IPS-20b (cell line): ENCODE results near the gene MYO16.
"Not testable (repeated sequence)": the region's sequence is repeated elsewhere in the genome, so short reads cannot be mapped to it uniquely, and the experiment has no call there.

Experiments used
- H3K27ac ChIP-seq: one replicate; pipeline ENCODE4 v1.5.1; 2013; ENCODE audit warnings: low read length
- H3K27me3 ChIP-seq: 2 replicates; pipeline ENCODE4 v1.6.1; 2013; ENCODE audit warnings: mild to moderate bottlenecking, low read length, inconsistent platforms; ENCODE audit not compliant: insufficient read depth
- H3K36me3 ChIP-seq: 2 replicates; pipeline ENCODE4 v1.6.1; 2013; ENCODE audit warnings: low read depth, mild to moderate bottlenecking, inconsistent platforms, low read length, moderate library complexity; ENCODE audit not compliant: insufficient read depth
- H3K4me1 ChIP-seq: 2 replicates; pipeline ENCODE4 v1.6.1; 2013; ENCODE audit warnings: mild to moderate bottlenecking, control low read depth, inconsistent platforms, low read length, moderate library complexity; ENCODE audit not compliant: insufficient read depth
- H3K4me3 ChIP-seq: 2 replicates; pipeline ENCODE4 v1.5.1; 2013; ENCODE audit warnings: mild to moderate bottlenecking, low read length, inconsistent platforms
- H3K9ac ChIP-seq: 2 replicates; pipeline ENCODE4 v1.6.1; 2013; ENCODE audit warnings: low read depth, mild to moderate bottlenecking, inconsistent platforms, low read length, moderate library complexity
- H3K9me3 ChIP-seq: 2 replicates; pipeline ENCODE4 v1.6.1; 2013; ENCODE audit warnings: mild to moderate bottlenecking, low read depth, low read length, inconsistent platforms; ENCODE audit not compliant: insufficient read depth

The MYO16 gene

DNA sequence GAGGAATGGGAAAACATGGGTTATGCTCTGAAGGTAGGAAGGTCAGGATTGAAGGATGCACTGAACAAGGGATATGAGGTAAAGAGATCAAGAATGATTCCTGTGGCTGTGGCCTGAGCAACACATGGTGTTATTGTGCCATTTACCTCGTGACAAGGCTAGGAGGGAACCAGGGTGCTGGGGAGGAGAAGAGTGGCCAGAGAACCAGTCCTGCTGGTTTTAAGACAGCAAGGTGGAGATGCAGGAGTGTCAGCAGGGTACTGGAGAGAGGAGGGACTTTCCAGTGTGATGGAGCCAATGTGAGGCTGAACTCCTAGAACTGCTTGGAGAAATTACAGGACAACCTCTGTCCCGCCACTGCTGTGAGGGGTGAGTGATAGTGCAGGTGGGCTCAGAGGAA, 282.4 kb downstream of the MYO16 start:
- Histone ChIP-seq H3K4me3 (no peak overlapping the region), H3K4me1 (peaks cover 10% of the 10 kb centered on the region; the same call in 1 of the 2 replicates), H3K9ac (no peak overlapping the region), H3K27me3 (no peaks in the 10 kb centered on the region), H3K36me3 (no peaks in the 10 kb centered on the region), H3K9me3 (no peaks in the 10 kb centered on the region), H3K27ac (no peak overlapping the region)

DNA sequence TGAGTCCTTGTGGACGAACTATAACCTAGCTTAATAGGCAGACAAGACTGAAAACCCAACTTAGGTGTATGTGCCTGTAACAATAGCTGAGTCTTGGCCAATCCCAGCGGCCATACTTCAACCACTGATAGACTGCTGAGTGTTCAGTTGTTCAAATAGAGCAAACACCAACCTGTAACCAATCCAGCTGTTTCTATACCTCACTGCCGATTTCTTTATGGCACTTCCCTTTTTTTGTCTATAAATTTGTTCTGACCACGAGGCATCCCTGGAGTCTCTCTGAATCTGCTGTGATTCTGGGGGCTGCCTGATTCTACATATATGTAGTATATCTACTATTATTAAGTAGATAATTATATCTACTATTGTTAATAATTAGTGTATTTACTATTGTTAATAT, 284.3 kb downstream of the MYO16 start:
- H3K9me3 ChIP-seq, H3K27me3 ChIP-seq, H3K27ac ChIP-seq, H3K4me3 ChIP-seq, H3K36me3 ChIP-seq, H3K9ac ChIP-seq: not testable (repeated sequence)
- H3K4me1 ChIP-seq, result peaks cover 10% of the 10 kb centered on the region; the same call in 1 of the 2 replicates

DNA sequence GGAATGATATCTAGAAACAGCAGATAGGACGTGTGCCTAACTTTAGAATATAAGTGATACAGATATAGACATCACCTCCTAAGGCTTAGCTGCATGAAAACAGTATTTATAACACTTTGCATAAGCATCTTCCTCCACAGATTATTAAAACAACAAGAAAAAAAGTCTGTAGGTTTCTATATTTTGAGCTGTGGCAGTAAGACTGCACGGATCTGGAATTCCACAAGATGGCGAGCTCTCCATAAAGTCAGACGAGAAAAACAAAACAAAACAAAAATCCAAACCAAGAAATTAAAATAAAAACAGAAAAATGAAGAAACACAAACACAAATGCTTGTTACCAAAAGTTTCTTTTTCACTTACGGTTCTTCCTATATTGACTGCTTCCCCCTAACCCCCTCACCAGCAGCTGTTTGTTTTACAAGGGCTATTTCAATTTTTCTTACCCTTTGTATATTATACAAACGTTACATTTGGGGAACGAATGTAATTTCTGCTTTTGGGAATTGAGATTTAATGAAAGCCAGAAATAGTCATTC, 285.8 kb downstream of the MYO16 start:
- Histone ChIP-seq H3K4me1 (peaks cover 10% of the 10 kb centered on the region; the same call in 1 of the 2 replicates), H3K4me3 (no peak overlapping the region), H3K9ac (peak overlapping the region; percentile 32; the same call in 1 of the 2 replicates), H3K27ac (no peak overlapping the region), H3K36me3 (no peaks in the 10 kb centered on the region), H3K9me3 (no peaks in the 10 kb centered on the region), H3K27me3 (no peaks in the 10 kb centered on the region)

DNA sequence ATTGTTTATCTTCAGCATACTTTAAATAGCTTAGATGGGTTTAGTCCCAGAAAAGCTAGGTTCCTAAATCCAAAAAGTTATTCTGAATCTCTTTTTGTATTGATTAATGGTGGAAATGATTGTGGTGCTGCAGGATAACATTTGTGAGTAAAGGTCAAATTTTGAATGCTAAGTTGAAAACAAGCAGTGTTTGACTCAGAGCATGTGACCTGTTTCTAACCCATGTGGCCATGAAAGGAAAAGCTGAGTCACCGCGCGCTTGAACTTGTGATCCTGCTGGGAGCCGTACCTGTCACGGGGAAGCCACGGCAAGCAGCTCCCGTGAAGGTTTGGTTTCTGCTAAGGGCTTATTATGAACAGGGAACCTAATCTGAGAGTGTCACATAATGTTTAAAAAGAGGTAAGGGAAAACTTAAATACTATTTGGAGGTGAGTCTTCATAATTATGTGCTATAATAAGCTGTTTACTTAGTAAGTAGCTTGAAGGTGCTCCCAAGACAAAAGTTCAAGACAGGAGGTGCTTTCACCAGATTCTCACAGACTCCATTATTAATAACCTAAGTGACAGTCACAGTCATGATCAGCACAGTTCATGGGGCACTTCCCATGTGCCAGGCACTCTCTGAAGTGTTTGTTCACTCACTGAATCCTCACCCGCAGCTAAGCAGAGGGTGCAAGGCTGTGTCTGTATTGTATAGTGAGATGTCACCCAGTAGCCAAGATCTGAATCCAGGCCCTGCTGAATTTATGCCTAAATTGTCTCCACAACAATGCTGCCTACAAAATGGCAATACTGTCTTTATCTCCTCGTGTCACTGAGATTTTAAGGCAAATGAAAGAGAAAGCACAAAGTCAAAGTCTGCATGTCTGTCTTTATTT, 286.5 kb downstream of the MYO16 start:
- Histone ChIP-seq H3K4me1 (peaks cover 10% of the 10 kb centered on the region; the same call in 1 of the 2 replicates), H3K4me3 (no peak overlapping the region), H3K9ac (peak overlapping the region; percentile 32; the same call in 1 of the 2 replicates), H3K9me3 (no peaks in the 10 kb centered on the region), H3K36me3 (no peaks in the 10 kb centered on the region), H3K27ac (no peak overlapping the region), H3K27me3 (no peaks in the 10 kb centered on the region)

DNA sequence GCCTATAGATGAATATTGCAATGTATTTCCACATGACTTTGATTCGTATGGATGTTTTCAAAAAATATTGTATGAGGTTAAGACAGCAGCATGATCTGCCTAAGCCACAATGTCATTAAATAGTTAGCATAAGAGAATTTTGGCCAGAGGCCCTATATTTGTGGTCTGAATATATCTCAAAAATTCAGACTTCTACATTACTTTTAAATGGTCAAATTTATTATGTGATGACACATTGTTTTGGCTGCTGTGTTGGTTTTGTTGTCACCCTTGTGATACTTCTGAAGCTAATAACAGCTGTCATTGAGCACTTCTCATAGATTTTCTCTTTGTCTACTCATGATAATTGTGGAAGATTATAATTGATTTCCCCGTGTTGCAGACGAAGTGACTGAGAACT, 288.2 kb downstream of the MYO16 start:
- H3K9ac ChIP-seq, result no peak overlapping the region
- H3K27ac ChIP-seq, result no peak overlapping the region
- no peaks in the 10 kb centered on the region; the same call in 1 of the 2 replicates for H3K27me3 ChIP-seq
- no peak overlapping the region for H3K4me3 ChIP-seq
- H3K9me3 ChIP-seq, result no peaks in the 10 kb centered on the region
- H3K4me1 ChIP-seq, result peaks cover 10% of the 10 kb centered on the region; the same call in 1 of the 2 replicates
- H3K36me3 ChIP-seq, result no peaks in the 10 kb centered on the region

DNA sequence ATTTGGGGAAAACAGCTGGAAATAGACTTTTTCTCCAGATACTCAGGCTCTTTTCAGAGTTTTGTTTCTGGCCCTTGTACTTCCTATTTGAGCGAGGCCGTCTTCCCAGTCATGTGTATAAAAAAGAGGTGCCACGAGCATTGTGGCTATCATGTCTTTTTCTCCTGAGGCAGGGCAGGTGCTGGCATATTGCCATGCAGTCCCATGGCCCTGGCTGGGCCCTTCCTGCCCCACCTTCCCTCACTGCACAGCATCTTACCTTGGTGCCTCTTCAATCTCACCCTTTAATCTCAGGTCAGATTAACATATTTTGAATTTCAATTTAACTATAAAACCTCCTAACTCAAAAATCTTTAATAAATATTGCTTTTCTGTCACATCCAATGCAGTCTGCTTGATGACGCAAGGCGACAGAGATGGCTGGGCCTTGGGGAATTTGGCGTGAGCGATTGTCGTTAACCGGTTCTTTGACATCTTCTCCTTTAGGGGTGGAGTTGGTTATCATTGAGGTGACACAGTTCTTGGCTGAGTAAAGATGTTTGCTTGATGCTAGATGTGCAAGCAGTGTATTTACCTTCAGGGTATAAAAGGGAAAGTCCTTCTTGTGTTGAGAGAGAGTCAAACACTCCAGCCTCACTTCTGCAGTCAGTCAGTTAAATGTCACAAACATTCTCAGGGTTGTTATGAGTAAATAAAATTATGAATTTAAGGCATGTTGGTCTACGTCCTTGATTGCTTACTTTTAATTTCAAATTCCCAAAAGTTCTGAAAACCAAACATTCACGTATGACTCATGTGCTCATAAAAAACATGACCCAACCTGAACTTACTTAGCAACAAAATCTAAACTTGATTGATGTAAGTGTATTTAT, 289.9 kb downstream of the MYO16 start:
- Histone ChIP-seq H3K9me3 (no peaks in the 10 kb centered on the region), H3K9ac (no peak overlapping the region), H3K27me3 (no peaks in the 10 kb centered on the region; the same call in 1 of the 2 replicates), H3K27ac (no peak overlapping the region), H3K36me3 (no peaks in the 10 kb centered on the region), H3K4me1 (peaks cover 10% of the 10 kb centered on the region; the same call in 1 of the 2 replicates), H3K4me3 (no peak overlapping the region)

DNA sequence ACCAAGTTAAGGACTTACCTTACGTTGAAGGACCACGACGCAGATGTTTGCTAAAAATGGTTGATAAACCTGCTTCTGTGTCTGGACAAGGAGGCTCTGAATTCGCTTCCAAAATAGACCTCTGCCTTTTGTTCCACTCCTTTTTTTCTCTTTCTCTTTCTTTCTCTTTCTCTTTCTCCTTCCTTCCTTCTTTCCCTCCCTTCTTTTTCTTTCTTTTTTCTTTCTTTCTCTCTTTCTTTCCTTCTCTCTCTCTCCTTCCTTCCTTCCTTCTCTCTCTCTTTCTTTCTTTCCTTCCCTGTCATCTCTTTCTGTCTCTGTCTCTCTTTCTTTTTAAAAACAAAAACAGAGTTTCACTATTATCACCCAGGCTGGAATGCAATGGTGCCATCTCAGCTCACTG, 290.7 kb downstream of the MYO16 start:
- H3K9ac ChIP-seq, result no peak overlapping the region

DNA sequence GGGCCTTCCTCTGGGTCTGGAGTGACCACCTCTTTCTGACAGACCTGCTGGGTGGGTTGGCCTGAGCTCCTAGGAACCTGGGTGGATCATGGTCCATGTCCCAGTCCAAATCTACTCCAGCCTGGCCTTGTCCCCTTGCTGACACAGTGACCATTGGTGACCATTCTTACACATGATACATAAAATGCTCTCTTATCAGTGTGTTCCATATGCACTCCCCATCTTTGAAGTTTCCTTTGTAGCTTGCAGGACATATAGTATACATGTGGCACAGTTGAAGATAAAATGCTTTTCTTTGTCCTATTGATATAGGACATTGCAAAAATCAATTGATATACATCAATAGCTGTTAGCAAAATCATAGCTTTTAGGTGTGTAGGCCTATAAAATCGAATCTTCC, 291.8 kb downstream of the MYO16 start:
- no peaks in the 10 kb centered on the region for H3K9me3 ChIP-seq
- H3K36me3 ChIP-seq, result no peaks in the 10 kb centered on the region
- no peak overlapping the region for H3K9ac ChIP-seq
- H3K4me1 ChIP-seq, result peaks cover under 1% of the 10 kb centered on the region; the same call in 1 of the 2 replicates
- H3K27ac ChIP-seq, result no peak overlapping the region
- H3K4me3 ChIP-seq, result no peak overlapping the region
- no peaks in the 10 kb centered on the region; the same call in 1 of the 2 replicates for H3K27me3 ChIP-seq

More for the DNA sequence above, 290.7 kb downstream of the MYO16 start:
- H3K4me3 ChIP-seq, result no peak overlapping the region
- H3K4me1 ChIP-seq, result peaks cover 10% of the 10 kb centered on the region; the same call in 1 of the 2 replicates
- no peaks in the 10 kb centered on the region; the same call in 1 of the 2 replicates for H3K27me3 ChIP-seq
- H3K9me3 ChIP-seq, result no peaks in the 10 kb centered on the region
- no peak overlapping the region for H3K27ac ChIP-seq
- H3K36me3 ChIP-seq, result no peaks in the 10 kb centered on the region

DNA sequence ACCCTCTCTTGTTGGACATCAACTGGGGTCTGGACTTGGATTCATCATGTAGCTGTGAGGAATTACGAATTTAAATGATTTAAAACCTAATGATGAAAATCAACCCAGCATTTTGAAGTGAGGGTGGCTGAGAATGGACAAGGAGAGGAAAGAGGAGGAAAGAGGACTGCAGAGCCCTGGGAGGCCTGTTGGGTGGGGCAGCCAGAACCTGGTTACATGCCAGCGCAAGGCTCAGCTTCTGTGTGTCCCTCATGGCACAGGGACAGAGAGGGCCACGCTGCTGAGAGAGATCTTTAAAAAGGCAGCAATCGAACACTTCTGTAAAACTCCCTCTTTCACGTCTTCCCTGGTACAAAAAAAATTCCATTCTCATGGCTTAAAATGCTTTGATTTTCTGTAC, 292.7 kb downstream of the MYO16 start:
- Histone ChIP-seq H3K4me3 (no peak overlapping the region), H3K27ac (no peak overlapping the region), H3K27me3 (no peaks in the 10 kb centered on the region; the same call in 1 of the 2 replicates), H3K9ac (no peak overlapping the region), H3K4me1 (no peaks in the 10 kb centered on the region), H3K36me3 (no peaks in the 10 kb centered on the region), H3K9me3 (no peaks in the 10 kb centered on the region)

DNA sequence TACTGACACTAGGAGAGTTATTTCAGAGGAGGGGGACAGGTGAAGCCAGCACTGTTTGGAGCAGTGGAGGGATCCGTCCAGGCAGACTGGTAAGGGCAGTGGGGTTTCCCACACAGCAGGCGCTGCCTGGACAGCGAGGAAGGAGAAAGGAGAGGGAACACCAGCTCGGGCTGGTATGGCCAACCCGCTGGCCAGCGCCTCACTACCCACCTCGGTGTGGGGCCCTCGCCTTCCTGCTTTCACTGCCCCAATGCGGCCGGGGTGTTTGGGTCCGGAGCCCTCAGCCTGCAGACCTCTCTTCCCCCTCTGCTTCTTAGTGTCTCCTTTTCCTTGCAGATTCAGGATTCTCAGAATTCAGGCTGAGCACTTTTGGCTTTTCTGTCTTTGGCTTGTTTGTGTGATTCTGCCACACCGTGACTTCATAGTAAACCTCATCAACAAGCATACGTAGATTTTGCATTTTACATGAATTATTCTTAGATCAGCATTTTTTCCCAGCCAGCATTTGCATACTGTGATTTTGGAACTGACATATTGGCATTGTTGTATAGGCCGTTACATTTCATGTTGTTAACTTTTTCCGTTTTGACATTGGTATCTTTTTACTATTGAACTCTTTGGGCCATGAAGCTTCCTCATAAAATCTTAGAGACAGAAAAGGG, 294.1 kb downstream of the MYO16 start:
- Histone ChIP-seq H3K4me1 (no peaks in the 10 kb centered on the region), H3K9me3 (no peaks in the 10 kb centered on the region), H3K27ac (no peak overlapping the region), H3K27me3 (no peaks in the 10 kb centered on the region; the same call in 1 of the 2 replicates), H3K9ac (no peak overlapping the region), H3K4me3 (no peak overlapping the region), H3K36me3 (no peaks in the 10 kb centered on the region)

DNA sequence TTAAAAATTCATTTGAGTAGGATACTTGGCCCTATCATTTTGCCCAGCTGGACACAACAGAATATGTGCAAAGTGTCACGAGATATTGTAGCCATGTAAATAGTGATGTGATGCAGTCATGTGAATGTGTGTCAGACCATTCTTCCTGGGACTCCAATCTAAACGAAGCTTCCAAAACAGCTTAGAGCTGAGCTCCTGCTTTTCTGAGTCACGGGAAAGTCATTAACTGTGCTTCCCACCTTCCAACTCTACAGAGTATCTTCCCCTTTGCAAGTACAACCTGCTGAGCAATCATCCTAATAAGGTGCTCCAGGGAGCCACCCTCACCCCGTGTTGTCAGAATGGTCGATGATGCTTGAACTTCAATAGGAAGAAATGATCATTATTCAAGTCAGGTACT, 294.7 kb downstream of the MYO16 start:
- Histone ChIP-seq H3K27ac (no peak overlapping the region), H3K27me3 (no peaks in the 10 kb centered on the region; the same call in 1 of the 2 replicates), H3K9ac (no peak overlapping the region), H3K4me1 (no peaks in the 10 kb centered on the region), H3K4me3 (no peak overlapping the region), H3K36me3 (no peaks in the 10 kb centered on the region), H3K9me3 (no peaks in the 10 kb centered on the region)
